DOHH2 (cell line): ENCODE results near the gene MFRP.
"Not testable (repeated sequence)": the region's sequence is repeated elsewhere in the genome, so short reads cannot be mapped to it uniquely, and the experiment has no call there.

ENCODE experiments used
- H3F3A ChIP-seq: fragments of 200-600 bp; sonication (generic), shearing (Covaris generic); 2 replicates; pipeline ENCODE4 v1.6.0; 2016; ENCODE audit warnings: antibody characterized with exemption, mild to moderate bottlenecking; ENCODE audit not compliant: control insufficient read depth, insufficient read depth
- H3K27ac ChIP-seq: fragments of 200-600 bp; sonication (generic); 2 replicates; pipeline ENCODE4 v1.5.1; 2014; ENCODE audit warnings: low read depth, mild to moderate bottlenecking, low read length, moderate library complexity
- H3K27me3 ChIP-seq: fragments of 200-600 bp; sonication (generic); 2 replicates; pipeline ENCODE4 v1.6.1; 2014; ENCODE audit warnings: mild to moderate bottlenecking, low read length, mixed read lengths; ENCODE audit not compliant: control insufficient read depth
- H3K36me3 ChIP-seq: fragments of 200-600 bp; sonication (generic); 2 replicates; pipeline ENCODE4 v1.6.1; 2014; ENCODE audit warnings: mild to moderate bottlenecking, low read length, moderate library complexity, mixed read lengths; ENCODE audit not compliant: control insufficient read depth
- H3K4me1 ChIP-seq: fragments of 200-600 bp; sonication (generic); 2 replicates; pipeline ENCODE4 v1.6.1; 2014; ENCODE audit warnings: mild to moderate bottlenecking, low read length, mixed read lengths; ENCODE audit not compliant: control insufficient read depth
- H3K4me2 ChIP-seq: fragments of 200-600 bp; sonication (generic); 2 replicates; pipeline ENCODE4 v1.6.0; 2014; ENCODE audit warnings: mild to moderate bottlenecking, low read length, moderate library complexity
- H3K4me3 ChIP-seq: fragments of 200-600 bp; sonication (generic); 2 replicates; pipeline ENCODE4 v1.5.1; 2014; ENCODE audit warnings: mild to moderate bottlenecking, low read length, mixed read lengths
- H3K79me2 ChIP-seq: fragments of 200-600 bp; sonication (generic); 2 replicates; pipeline ENCODE4 v1.6.1; 2014; ENCODE audit warnings: mild to moderate bottlenecking, low read length, mixed read lengths; ENCODE audit not compliant: control insufficient read depth
- H3K9me2 ChIP-seq: fragments of 200-600 bp; sonication (generic); replicated peaks from 2 replicates; pipeline ENCODE4 v1.6.1; 2014; ENCODE audit warnings: mild to moderate bottlenecking, low read length, mixed read lengths; ENCODE audit not compliant: control insufficient read depth
- H3K9me3 ChIP-seq: fragments of 200-600 bp; sonication (generic); 2 replicates; pipeline ENCODE4 v1.6.1; 2014; ENCODE audit warnings: antibody characterized with exemption, low read length, mixed read lengths; ENCODE audit not compliant: control insufficient read depth, insufficient read depth
- H4K20me1 ChIP-seq: fragments of 200-600 bp; sonication (generic); 2 replicates; pipeline ENCODE4 v1.6.0; 2014; ENCODE audit warnings: low read depth, mild to moderate bottlenecking, antibody characterized with exemption, low read length, moderate library complexity; ENCODE audit not compliant: control insufficient read depth, insufficient read depth
- CTCF ChIP-seq: fragments of 200-600 bp; sonication (generic); IDR thresholded peaks from one replicate; pipeline ENCODE4 v1.5.1; 2014; ENCODE audit warnings: antibody characterized with exemption, mild to moderate bottlenecking, low read depth, low read length; ENCODE audit not compliant: poor library complexity, severe bottlenecking
- EZH2phosphoT487 ChIP-seq: fragments of 200-600 bp; sonication (generic); IDR thresholded peaks from 2 replicates; pipeline ENCODE4 v1.6.1; 2017; ENCODE audit warnings: borderline replicate concordance, mild to moderate bottlenecking, antibody characterized with exemption, low read length, moderate library complexity, mixed read lengths

The MFRP gene

GRCh38 chr11:119384332-119384731, 37.8 kb upstream of the MFRP start:
- no peaks in the 10 kb centered on the region for H3K36me3 ChIP-seq
- no peaks in the 10 kb centered on the region for H3K9me3 ChIP-seq
- H3K4me1 ChIP-seq: peaks cover 23% of the 10 kb centered on the region
- H3F3A ChIP-seq: peaks cover 3% of the 10 kb centered on the region; the same call in 1 of the 2 replicates
- H4K20me1 ChIP-seq: no peaks in the 10 kb centered on the region
- peaks cover 6% of the 10 kb centered on the region; the same call in 1 of the 2 replicates for H3K27me3 ChIP-seq
- H3K27ac ChIP-seq: no peak overlapping the region
- H3K4me3 ChIP-seq: no peak overlapping the region
- H3K9me2 ChIP-seq: no peaks in the 10 kb centered on the region
- no peak overlapping the region for H3K4me2 ChIP-seq
- no peaks in the 10 kb centered on the region for H3K79me2 ChIP-seq
- no peak for TF ChIP-seq CTCF

GRCh38 chr11:119382513-119382912, 36.0 kb upstream of the MFRP start:
- H3K36me3 ChIP-seq, H4K20me1 ChIP-seq, H3F3A ChIP-seq, H3K27me3 ChIP-seq, H3K9me2 ChIP-seq, H3K9me3 ChIP-seq, H3K79me2 ChIP-seq, H3K27ac ChIP-seq: not testable (repeated sequence)
- Histone ChIP-seq H3K4me2 (peak overlapping the region; percentile 95), H3K4me3 (peak overlapping the region; percentile 84), H3K4me1 (peaks cover 35% of the 10 kb centered on the region)

- peaks cover 39% of the 10 kb centered on the region for H3K4me1 ChIP-seq
- peak overlapping the region; percentile 84 for H3K4me3 ChIP-seq
- H3K27ac ChIP-seq: no peak overlapping the region
- H3K27me3 ChIP-seq: peaks cover 6% of the 10 kb centered on the region; the same call in 1 of the 2 replicates
- H3K4me2 ChIP-seq: peak overlapping the region; percentile 95
- no peaks in the 10 kb centered on the region for H3K9me3 ChIP-seq
- no peaks in the 10 kb centered on the region for H4K20me1 ChIP-seq
- no peaks in the 10 kb centered on the region for H3K9me2 ChIP-seq
- no peaks in the 10 kb centered on the region for H3K36me3 ChIP-seq
- peaks cover 5% of the 10 kb centered on the region; the same call in 1 of the 2 replicates for H3F3A ChIP-seq
- H3K79me2 ChIP-seq: no peaks in the 10 kb centered on the region
- TF ChIP-seq CTCF (no peak), EZH2phosphoT487 (no peak)
Observed at GRCh38 chr11:119382101-119382500, 35.6 kb upstream of the MFRP start.

GRCh38 chr11:119381181-119381988, 34.9 kb upstream of the MFRP start, which contains the start of gene USP2:
Gene USP2 (minus strand): TSS chr11:119381690. CDS start chr11:119373480, 8,210 bp downstream.
- Histone ChIP-seq H3K4me2 (peak within 1 kb of the TSS; percentile 95), H3K27ac (no peak within 1 kb of the TSS), H3K4me3 (peak within 1 kb of the TSS; percentile 84), H3K79me2 (no peaks in the 10 kb centered on the region), H3K9me2 (no peaks in the 10 kb centered on the region), H3K27me3 (peaks cover 6% of the 10 kb centered on the region; the same call in 1 of the 2 replicates), H4K20me1 (no peaks in the 10 kb centered on the region), H3K4me1 (peaks cover 44% of the 10 kb centered on the region), H3K9me3 (no peaks in the 10 kb centered on the region), H3K36me3 (no peaks in the 10 kb centered on the region), H3F3A (peaks cover 5% of the 10 kb centered on the region; the same call in 1 of the 2 replicates)
- no peak for TF ChIP-seq EZH2phosphoT487
- TF ChIP-seq CTCF: peak; percentile 95
